GM19328 (cell line): ENCODE measurements around the gene SNRPD3.
"Not testable (repeated sequence)": the region's sequence is repeated elsewhere in the genome, so short reads cannot be mapped to it uniquely, and the experiment has no call there.

Experiments used
- ATAC-seq: cut with Tn5 transposase; IDR thresholded peaks from one replicate; pipeline ENCODE4 v1.9.1; 2021; ENCODE audit warnings: mild to moderate bottlenecking, moderate library complexity; ENCODE audit not compliant: unreplicated experiment

SNRPD3 gene

DNA sequence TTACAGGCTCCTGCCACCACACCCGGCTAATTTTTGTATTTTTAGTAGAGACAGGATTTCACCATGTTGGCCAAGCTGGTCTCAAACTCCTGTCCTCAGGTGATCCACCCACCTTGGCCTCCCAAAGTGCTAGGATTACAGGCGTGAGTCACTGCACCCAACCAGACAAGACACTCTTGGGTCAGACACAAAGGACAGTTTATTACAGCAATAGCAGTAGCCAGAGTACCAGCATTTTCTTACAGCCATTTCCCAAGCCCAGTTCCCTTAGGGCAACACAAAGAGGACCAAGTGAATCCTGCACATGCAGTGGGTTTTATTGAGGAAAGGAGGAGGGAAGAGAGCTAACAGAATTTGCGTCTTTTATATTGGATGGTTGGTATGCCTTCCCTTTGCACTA, 24.8 kb upstream of the SNRPD3 start:
- not testable (repeated sequence) for ATAC-seq

DNA sequence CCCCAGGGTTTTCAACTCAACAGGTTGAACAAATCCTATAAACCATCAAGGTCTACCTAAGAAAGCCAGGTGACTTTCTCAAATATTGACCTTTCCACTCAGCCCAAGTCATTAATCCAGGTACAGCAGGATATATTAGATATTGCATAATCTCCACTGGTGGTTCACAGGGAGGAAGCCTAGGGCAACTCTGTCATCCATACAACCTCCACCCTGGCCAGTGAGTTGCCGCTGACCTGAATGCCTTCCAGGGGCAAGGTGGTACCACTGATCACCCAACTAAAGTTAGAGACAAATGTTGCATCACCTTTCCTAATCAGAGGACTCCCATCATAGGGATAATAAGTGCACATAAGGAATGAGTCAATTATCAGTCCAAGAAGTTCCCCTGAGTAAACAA, 23.7 kb upstream of the SNRPD3 start:
- no peak for ATAC-seq

- ATAC-seq: no peak
Observed at GRCh38 chr22:24535348-24535747, 20.5 kb upstream of the SNRPD3 start.

- ATAC-seq: no peak
Observed at GRCh38 chr22:24536089-24536488, 19.7 kb upstream of the SNRPD3 start.

DNA sequence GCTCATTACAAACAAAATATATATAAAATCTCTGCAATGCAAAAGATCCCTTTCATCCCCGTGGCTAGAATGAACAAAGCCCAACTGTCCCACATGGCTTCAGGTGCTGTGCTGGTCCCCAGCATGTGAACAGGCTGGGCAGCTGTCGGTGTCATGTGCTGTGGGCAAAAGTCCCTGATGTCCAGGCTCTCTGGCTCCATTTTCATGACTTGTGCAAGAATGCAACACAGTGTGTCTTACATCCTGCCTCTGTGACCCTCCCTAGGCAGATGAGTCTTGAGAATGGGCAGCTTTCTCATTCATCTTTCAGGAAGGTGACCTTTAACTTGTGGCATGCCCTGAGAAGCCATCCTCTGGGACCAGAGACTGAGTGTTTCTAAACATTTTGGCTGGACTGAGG, 15.3 kb upstream of the SNRPD3 start:
- ATAC-seq: no peak

DNA sequence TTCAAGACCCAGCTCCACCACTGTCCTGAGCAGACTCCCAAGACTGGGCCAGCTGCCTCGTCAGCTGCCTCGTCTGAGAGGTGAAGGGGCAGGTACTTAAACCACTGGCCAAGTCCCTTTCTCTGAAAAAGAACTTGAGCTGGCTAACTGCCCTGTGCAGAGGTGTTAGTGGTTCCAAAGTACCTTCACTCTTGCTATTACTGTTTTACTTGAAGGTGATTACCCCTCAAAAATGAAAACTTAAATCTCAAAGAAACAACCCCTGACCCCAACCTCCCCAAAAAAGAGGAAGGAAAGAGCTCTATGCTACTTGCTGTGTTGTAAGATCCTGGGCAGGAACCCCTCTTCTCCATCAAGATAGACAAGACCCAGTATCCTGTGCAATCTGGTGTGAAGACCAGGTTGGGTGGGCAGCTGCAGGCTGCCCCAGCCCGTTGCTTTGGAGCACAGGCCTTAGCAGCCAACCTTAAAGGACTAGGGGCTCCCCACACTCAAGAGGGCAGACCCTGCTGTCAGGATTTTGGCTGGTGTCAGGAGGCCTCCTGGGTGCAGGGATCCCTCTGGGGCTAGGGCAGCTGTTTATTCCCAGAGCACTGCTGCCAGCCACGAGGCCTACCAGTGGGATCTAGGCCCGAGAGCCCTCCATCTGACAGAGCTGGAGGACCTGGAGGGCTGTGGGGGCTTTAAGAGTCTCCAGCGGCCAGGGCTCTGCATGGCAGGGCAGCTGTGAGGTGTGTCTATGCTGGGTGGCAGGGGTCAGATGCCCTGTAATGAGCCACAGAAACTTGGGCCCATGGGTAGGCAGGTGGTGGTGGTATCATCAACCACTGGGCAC, 13.9 kb upstream of the SNRPD3 start:
- ATAC-seq: no peak

GRCh38 chr22:24542641-24543040, 13.2 kb upstream of the SNRPD3 start:
- ATAC-seq: no peak

GRCh38 chr22:24543185-24543601, 12.6 kb upstream of the SNRPD3 start:
- no peak for ATAC-seq

DNA sequence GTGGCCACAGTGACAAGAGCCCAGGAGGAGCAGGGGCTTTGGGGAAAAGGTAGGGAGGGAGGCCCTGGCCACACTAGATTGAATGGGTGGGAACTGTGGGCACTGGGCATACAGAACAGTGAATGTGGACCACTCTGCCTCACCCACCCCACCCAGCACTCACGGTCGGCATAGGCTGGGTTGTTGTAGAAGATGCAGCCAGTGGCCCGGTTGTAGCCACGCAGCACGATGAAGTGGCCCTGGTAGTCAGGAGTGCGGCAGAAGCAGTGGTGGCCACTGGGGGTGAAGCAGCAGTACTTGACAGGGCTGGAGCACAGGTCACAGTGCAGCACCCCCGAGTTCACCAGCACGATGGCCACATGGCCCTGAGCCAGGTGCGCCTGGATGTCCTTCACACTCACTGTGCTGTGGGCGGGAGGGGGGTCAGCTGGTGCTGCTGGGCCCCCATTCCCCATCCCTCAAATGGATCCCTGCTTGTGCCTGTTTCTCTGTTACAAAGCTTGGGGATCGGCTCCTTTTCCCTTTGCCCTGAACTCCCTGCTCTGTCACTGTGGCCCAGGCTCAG, 12.0 kb upstream of the SNRPD3 start:
- ATAC-seq: no peak

DNA sequence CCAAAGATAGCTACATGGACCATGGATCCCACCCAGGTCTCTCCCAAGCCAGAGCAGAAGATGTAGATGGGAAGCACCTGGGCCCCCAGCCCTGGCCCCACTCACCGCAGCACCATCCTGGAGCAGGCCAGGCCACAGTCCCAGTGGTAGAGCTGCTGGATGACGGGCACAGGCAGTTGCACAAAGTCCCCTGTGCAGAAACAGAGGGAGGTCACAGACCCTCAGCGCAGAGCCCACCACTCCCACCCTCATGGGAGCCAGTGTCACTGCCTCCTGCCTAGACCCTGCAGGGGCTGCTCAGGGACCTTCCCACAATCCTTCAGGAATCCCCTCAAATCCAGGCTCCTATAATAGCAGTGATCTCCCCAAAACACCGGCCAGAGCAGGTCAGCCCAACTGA, 7.0 kb upstream of the SNRPD3 start:
- ATAC-seq: no peak

DNA sequence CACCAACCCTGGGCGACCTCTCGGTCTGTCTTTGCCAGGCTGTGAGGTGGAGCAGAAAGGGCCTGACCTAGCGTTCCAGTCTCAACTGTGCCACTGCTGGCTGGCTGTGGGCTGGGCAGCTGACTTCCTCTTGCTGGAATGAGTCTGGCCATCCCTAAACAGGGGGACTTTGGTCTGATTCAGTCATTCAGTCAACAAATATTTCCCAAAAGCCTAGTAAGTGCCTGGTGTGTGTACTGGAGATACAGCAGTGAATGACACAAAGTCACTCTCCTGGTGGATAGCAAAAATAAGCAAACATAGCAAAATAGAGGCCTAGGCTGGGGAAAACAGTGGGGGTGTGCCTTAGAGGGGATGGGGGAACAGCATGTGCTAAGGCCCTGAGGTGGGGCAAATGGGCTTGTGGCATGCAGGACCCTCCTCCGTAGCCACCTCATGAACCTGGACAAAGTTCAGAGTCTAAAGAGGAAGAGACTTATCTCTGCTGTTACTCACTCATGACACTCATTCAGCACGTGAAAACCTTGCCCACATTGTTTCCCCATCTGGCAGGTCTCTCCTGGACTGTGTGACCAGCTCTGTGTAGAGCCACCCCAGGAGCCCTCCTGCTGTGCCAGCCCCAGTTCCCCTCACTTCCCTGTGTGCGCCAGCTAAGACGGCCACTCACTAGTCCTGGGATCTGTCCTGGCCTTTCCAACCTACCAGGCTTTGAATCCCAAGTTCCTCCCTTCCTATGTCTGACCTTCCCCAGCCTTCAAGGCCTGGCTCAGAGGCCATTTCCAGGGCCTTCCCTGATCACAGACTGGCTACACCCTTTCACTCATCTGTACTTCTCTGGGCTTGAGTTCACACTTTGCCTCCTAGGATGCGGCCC, 5.5 kb upstream of the SNRPD3 start:
- ATAC-seq: no peak

DNA sequence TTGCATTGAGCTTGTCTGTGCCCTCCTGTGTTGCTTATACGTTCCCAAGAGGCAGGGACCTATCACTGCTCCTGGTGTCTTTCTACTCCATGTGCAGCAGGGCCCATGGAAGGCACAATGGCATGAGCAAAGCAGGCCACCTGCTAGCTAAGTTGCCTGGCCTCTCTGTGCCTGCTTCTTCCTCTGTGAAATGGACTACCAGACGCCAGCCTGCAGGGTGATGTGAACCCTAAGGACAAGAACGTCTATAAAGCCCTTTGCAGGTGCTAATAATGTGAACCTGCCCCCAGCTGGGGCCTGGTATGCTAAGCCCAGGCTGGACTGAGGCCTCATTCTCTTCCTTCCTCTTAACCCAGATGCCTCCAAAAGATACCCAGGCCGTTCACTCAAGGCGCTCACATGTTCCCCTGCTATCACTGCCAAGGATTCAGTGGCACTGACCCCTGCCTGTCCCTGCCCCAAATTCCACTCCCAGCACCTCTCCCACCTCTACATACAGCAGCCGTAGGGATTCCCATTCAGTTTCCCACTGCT, 4.8 kb upstream of the SNRPD3 start:
- no peak for ATAC-seq

DNA sequence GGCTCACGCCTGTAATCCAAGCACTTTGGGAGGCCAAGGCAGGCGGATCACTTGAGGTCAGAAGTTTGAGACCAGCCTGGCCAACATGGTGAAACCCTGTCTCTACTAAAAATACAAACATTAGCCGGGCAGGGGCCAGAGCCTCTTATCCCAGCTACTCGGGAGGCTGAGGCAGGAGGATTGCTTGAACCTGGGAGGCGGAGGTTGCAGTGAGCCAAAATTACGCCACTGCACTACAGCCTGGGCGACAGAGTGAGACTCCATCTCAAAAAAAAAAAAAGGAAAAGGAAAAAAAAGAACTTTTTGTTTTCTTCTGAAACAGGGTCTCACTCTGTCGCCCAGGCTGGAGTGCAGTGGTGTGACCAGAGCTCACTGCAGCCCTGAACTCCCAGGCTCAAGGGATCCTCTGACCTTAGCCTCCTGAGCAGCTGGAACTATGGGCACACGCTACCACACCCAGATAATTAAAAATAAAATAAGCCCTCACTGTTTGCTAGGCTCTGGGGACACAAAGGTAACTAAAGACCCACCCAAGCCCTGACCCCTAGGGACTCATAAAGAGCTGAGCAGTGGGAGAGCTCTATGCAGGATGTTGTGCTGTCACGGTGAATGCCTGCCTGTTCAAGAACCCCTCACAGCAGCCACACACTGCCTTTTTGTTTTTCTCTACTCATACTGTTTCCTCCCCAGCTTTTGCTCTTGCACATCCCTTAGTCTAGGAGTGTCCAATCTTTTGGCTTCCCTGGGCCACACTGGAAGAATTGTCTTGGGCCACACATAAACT, 3.1 kb upstream of the SNRPD3 start:
- ATAC-seq: not testable (repeated sequence)

GRCh38 chr22:24553597-24554312, 2.0 kb upstream of the SNRPD3 start:
- no peak for ATAC-seq

DNA sequence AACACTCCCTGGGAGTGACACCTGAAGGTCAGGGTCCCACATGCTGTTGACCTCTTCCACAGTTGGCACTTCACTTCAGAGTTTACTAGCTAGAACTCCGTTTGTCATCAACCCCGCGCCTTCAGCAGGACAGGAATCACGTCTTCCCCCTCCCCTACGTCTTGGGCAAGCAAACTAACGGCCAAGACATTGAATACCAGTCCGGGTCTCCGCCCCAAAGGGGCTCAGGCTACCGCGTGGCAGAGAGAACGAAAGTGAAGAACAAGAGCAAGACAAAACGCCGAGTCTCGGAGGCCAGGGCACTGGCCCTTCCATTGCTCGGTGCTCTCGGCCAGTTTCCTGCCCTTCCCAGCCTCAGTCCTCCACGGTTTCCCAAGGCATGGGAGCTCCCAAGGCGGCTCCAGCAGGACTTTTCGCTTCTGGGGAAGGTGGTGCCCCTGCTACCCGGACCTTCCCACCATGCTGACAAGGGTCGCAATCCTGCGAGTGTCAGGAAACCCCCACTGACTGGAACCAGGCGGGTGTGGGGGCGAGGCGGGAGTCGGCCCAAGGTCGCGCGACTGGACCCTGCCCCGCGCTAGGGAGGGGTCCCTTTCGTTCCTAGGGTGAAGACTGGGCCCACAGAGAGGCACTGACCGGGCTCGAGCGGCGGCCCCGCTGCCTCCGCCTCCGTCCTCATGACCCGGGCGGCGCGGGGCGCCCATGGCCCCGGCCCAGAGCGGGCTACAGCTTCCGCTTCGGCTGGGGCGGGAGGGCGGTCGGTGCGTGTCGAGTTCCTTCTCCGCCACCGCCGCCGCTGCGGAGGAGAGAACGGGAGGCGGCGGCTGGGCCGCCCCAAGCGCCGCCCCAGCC, 1.3 kb upstream of the SNRPD3 start, which contains the start of gene GUCD1:
Gene GUCD1 (minus strand): TSS at position 826 of the 852 bp plus-strand sequence. CDS start 147 bp downstream, at position 679.
- peak; percentile 24 for ATAC-seq

DNA sequence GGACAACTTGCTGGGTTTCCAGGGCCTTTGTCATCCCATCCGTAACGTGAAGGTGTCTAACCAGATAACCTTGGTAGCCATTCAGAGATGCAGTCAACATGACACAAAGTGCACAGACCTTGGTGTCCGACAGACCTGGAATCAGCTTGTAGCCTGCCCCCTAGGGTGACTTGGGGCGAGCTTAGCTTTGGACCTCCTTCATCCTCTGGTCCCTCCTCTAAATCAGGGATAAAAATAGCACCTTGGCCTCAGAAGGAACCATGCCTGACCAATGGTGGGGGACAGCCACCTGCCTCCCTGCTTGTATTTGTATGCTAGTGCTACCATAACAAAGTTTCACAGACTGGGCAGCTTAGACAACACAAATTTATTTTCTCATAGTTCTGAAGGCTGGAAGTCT, 3.7 kb downstream of the SNRPD3 start:
- ATAC-seq: no peak

DNA sequence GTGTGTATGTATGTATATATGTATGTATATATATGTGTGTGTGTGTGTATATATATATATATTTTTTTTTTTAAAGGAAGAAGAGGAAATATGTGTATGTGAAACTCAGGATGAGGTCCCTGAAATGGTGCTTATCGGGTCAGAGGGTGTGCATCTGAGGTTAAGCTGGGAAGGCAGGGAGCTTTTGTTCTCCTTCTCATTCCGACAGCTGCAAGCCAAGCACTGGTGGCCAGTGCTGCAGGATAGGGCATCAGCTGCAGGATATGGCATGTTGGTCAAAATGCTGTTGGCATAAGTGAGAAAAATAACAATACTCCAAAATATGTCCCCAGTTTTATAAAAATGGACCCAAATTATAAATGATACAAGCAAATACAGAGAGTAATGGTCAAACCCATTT, 7.4 kb downstream of the SNRPD3 start:
- no peak for ATAC-seq

DNA sequence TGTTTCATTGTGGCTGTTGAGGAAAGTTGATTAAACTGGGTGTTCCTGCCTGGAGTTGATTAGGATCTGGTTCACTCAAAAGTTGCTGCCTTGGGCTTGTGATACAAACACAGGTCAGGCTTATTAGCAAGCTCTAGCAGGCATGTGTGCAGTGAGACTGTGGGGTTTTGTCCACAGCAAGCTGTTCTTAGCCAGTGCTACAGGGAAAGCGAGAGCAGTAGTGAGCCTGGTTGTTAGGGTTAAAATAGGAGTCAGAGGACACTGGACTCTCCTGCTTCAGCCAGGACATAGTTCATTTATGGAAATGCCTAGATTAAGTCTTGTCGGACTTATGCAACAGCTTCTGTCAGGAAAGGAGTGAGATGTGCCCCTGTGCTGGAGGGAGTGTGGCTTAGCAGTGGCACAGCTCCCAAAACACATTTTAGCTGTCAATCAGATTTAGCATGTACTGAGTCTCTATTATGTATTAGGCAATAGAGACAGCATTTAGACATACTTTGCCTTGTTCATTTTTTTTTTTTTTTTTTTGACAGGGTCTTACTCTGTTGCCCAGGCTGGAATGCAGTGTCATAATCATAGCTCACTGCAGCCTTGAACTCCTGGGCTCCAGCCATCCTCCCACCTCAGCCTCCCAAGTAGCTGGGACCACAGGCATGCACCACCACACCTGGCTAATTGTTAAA, 8.7 kb downstream of the SNRPD3 start:
- ATAC-seq: no peak
